ENCODE results near the gene PRDX2.

Gene PRDX2

GRCh38 chr19:12763100-12763499 lies 38.5 kb downstream of the PRDX2 start:
- TF ChIP-seq POLR2AphosphoS5 (IDR thresholded peaks at IDR 0.05; ENCODE audit: low read depth, low read length) = no peak
- TF ChIP-seq TAF1 (IDR thresholded peaks at IDR 0.05; ENCODE audit: borderline replicate concordance, insufficient read depth, low read length) = no peak
- no peak for TF ChIP-seq FOXP2 (optimal IDR thresholded peaks at IDR 0.05; ENCODE audit: borderline replicate concordance, extremely low read depth, extremely low read length, insufficient read depth)
- TF ChIP-seq REST (IDR thresholded peaks at IDR 0.05; ENCODE audit: insufficient read depth in 1 of 2, low read depth in 2 of 2, low read length in 2 of 2) = no peak
- no peak for TF ChIP-seq SIN3A (IDR thresholded peaks at IDR 0.05; ENCODE audit: borderline replicate concordance, insufficient read depth, low read length)

GRCh38 chr19:12759686-12760085 lies 41.9 kb downstream of the PRDX2 start:
- TF ChIP-seq SIN3A (IDR thresholded peaks at IDR 0.05; ENCODE audit: borderline replicate concordance, insufficient read depth, low read length) = no peak
- TF ChIP-seq TAF1 (IDR thresholded peaks at IDR 0.05; ENCODE audit: borderline replicate concordance, insufficient read depth, low read length) = no peak
- no peak for TF ChIP-seq FOXP2 (optimal IDR thresholded peaks at IDR 0.05; ENCODE audit: borderline replicate concordance, extremely low read depth, extremely low read length, insufficient read depth)
- TF ChIP-seq REST (IDR thresholded peaks at IDR 0.05; ENCODE audit: insufficient read depth in 1 of 2, low read depth in 2 of 2, low read length in 2 of 2) = no peak
- no peak for TF ChIP-seq POLR2AphosphoS5 (IDR thresholded peaks at IDR 0.05; ENCODE audit: low read depth, low read length)

- TF ChIP-seq POLR2AphosphoS5 (IDR thresholded peaks at IDR 0.05; ENCODE audit: low read depth, low read length) = no peak
- TF ChIP-seq SIN3A (IDR thresholded peaks at IDR 0.05; ENCODE audit: borderline replicate concordance, insufficient read depth, low read length) = no peak
- TF ChIP-seq REST (IDR thresholded peaks at IDR 0.05; ENCODE audit: insufficient read depth in 1 of 2, low read depth in 2 of 2, low read length in 2 of 2) = no peak
- TF ChIP-seq TAF1 (IDR thresholded peaks at IDR 0.05; ENCODE audit: borderline replicate concordance, insufficient read depth, low read length) = no peak
- TF ChIP-seq FOXP2 (optimal IDR thresholded peaks at IDR 0.05; ENCODE audit: borderline replicate concordance, extremely low read depth, extremely low read length, insufficient read depth) = no peak
These were observed 43.9 kb downstream of the PRDX2 start for GRCh38 chr19:12757544-12758274.

GRCh38 chr19:12756150-12756883 lies 45.3 kb downstream of the PRDX2 start:
- TF ChIP-seq REST (IDR thresholded peaks at IDR 0.05; ENCODE audit: insufficient read depth in 1 of 2, low read depth in 2 of 2, low read length in 2 of 2) = no peak
- no peak for TF ChIP-seq POLR2AphosphoS5 (IDR thresholded peaks at IDR 0.05; ENCODE audit: low read depth, low read length)

Measured in PFSK-1 (cell line).